ENCODE results near the gene CAMTA1. TPM values are rescaled to one million over a fixed set of nuclear protein-coding genes. Genes with fewer than 3 reads are reported as not detected.

Gene CAMTA1
- total RNA-seq, 1 experiment from 2014 or later: 82.2 TPM

GRCh38 chr1:7705048-7705907 lies 920.0 kb downstream of the CAMTA1 start:
- no peaks in the 10 kb centered on the region; the same call in 1 of the 2 replicates for H3K36me3 ChIP-seq (ENCODE audit: control insufficient read depth, insufficient read depth, low read length)
- POLR2A ChIA-PET: interaction anchor here (0.6 kb wide), 1 partner anchor 9 kb away, joined by 3 read pairs; no protein-coding TSS in a partner anchor
- no peak overlapping the region for H3K27ac ChIP-seq (ENCODE audit: low read length)
- CTCF ChIA-PET: interaction anchor here (0.6 kb wide), 3 partner anchors 10 to 1302 kb away, joined by 3 to 6 read pairs (median 3); no protein-coding TSS in a partner anchor
- no TSS peak for BruUV-seq (replicated peaks)
- H3K4me3 ChIP-seq (ENCODE audit: low read depth in 2 of 2, low read length in 2 of 2): peak overlapping the region; percentile 40 to 46
- in situ Hi-C loops (cut with HindIII; ENCODE audit: low pct_unique_long_range_greater_than_20kb, low sequenced_read_pairs): no loop called here
- peak; percentile 39 for ATAC-seq
- peaks cover 6% of the 10 kb centered on the region; the same call in 1 of the 2 replicates for H3K27me3 ChIP-seq (ENCODE audit: control insufficient read depth, insufficient read depth, low read length)
- no peaks in the 10 kb centered on the region for H3K9me3 ChIP-seq (ENCODE audit: control insufficient read depth, insufficient read depth, low read depth, low read length)
- no peak for TF ChIP-seq POLR2AphosphoS5 (IDR thresholded peaks at IDR 0.05; ENCODE audit: low read depth, low read length)
- no peak for TF ChIP-seq REST (IDR thresholded peaks at IDR 0.05; ENCODE audit: insufficient read depth in 1 of 2, low read depth in 2 of 2, low read length in 1 of 2)
- TF ChIP-seq CTCF (IDR thresholded peaks at IDR 0.05): no peak
- no peak for TF ChIP-seq TCF7L2 (IDR thresholded peaks at IDR 0.05; ENCODE audit: low read depth, low read length)
- no peak for TF ChIP-seq SIN3A (IDR thresholded peaks at IDR 0.05; ENCODE audit: borderline replicate concordance, insufficient read depth, low read depth, low read length)
- DNase-seq (ENCODE audit: low read depth, low spot score): no peak
- 0 out of 2 replicates have a peak, but pooled peaks cover 3% of the 10 kb centered on the region for H3K4me1 ChIP-seq (ENCODE audit: control insufficient read depth, insufficient read depth, low read length)
- intact Hi-C loops (cut with micrococcal nuclease; ENCODE audit: unreplicated experiment): no loop called here

DNA sequence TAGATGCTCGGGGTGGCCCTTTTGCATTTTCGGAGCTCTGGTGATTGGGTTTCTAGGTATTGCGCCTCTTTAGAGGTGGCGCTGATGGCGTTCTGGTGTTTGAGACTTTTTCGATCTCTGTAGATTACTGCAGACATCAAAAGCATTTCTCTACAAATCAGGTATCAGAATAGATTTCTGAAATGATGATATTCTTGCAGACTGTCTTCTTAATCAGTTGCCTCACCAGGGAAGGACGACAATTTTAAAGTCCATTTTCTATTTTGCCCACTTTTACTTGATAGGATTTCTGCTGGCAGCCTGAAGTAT lies 920.6 kb downstream of the CAMTA1 start:
- POLR2A ChIA-PET: interaction anchor here (0.6 kb wide), 1 partner anchor 9 kb away, joined by 3 read pairs; no protein-coding TSS in a partner anchor
- H3K27me3 ChIP-seq (ENCODE audit: control insufficient read depth, insufficient read depth, low read length): peaks cover 6% of the 10 kb centered on the region; the same call in 1 of the 2 replicates
- intact Hi-C loops (cut with micrococcal nuclease; ENCODE audit: unreplicated experiment): no loop called here
- H3K27ac ChIP-seq (ENCODE audit: low read length): no peak overlapping the region
- no TSS peak for BruUV-seq (replicated peaks)
- DNase-seq (ENCODE audit: low read depth, low spot score) (no peak), ATAC-seq (0 out of 2 replicates have a peak, but pooled peaks have one; percentile 1)
- H3K9me3 ChIP-seq (ENCODE audit: control insufficient read depth, insufficient read depth, low read depth, low read length): no peaks in the 10 kb centered on the region
- CTCF ChIA-PET: interaction anchor here (0.6 kb wide), 3 partner anchors 10 to 1302 kb away, joined by 3 to 6 read pairs (median 3); no protein-coding TSS in a partner anchor
- H3K36me3 ChIP-seq (ENCODE audit: control insufficient read depth, insufficient read depth, low read length): no peaks in the 10 kb centered on the region; the same call in 1 of the 2 replicates
- in situ Hi-C loops (cut with HindIII; ENCODE audit: low pct_unique_long_range_greater_than_20kb, low sequenced_read_pairs): no loop called here
- H3K4me3 ChIP-seq (ENCODE audit: low read depth in 2 of 2, low read length in 2 of 2): peak overlapping the region; percentile 40 to 46
- 0 out of 2 replicates have a peak, but pooled peaks cover 3% of the 10 kb centered on the region for H3K4me1 ChIP-seq (ENCODE audit: control insufficient read depth, insufficient read depth, low read length)
- TF ChIP-seq CTCF (IDR thresholded peaks at IDR 0.05) (0 out of 2 replicates have a peak, but pooled peaks have one; percentile 3), REST (IDR thresholded peaks at IDR 0.05; ENCODE audit: insufficient read depth in 1 of 2, low read depth in 2 of 2, low read length in 1 of 2) (no peak), SIN3A (IDR thresholded peaks at IDR 0.05; ENCODE audit: borderline replicate concordance, insufficient read depth, low read depth, low read length) (no peak), POLR2AphosphoS5 (IDR thresholded peaks at IDR 0.05; ENCODE audit: low read depth, low read length) (no peak), TCF7L2 (IDR thresholded peaks at IDR 0.05; ENCODE audit: low read depth, low read length) (no peak; the same call in 1 of the 2 replicates)
